Measurements from ENCODE around the gene NKIRAS2. TPM values are rescaled to one million over a fixed set of nuclear protein-coding genes. Genes with fewer than 3 reads are reported as not detected.

NKIRAS2 gene
- total and polyA plus RNA-seq, 2 of the 13 experiments (the other 11 are each of a cell fraction or from before 2014, with no cell fraction given), result 27.9 to 42.0 TPM

GRCh38 chr17:42050393-42051012, 30.6 kb downstream of the NKIRAS2 start, which contains the start of gene C17orf113 (continued):
- peak; percentile 79 for TF ChIP-seq ZNF687 (CRISPR knock-in tag; IDR thresholded peaks at IDR 0.05)
- TF ChIP-seq MXD1 (CRISPR knock-in tag; IDR thresholded peaks at IDR 0.05), result peak; percentile 45; the same call in 1 of the 2 replicates
- 0 out of 2 replicates have a peak, but pooled peaks have one; percentile 46 for TF ChIP-seq ZNF543 (CRISPR knock-in tag; IDR thresholded peaks at IDR 0.05)
- peak; percentile 32; the same call in 1 of the 2 replicates for TF ChIP-seq SAP130 (CRISPR knock-in tag; IDR thresholded peaks at IDR 0.05; ENCODE audit: low read depth)
- TF ChIP-seq THAP11 (CRISPR knock-in tag; IDR thresholded peaks at IDR 0.05), result peak; percentile 73
- no peak for TF ChIP-seq MAZ (IDR thresholded peaks at IDR 0.05; ENCODE audit: borderline replicate concordance, low read depth, low read length)
- peak; percentile 76; the same call in 1 of the 2 replicates for TF ChIP-seq MAZ (CRISPR knock-in tag; IDR thresholded peaks at IDR 0.05; ENCODE audit: low read depth)
- TF ChIP-seq SMC3 (IDR thresholded peaks at IDR 0.05; ENCODE audit: low read length), result no peak
- TF ChIP-seq, protein P1, sequence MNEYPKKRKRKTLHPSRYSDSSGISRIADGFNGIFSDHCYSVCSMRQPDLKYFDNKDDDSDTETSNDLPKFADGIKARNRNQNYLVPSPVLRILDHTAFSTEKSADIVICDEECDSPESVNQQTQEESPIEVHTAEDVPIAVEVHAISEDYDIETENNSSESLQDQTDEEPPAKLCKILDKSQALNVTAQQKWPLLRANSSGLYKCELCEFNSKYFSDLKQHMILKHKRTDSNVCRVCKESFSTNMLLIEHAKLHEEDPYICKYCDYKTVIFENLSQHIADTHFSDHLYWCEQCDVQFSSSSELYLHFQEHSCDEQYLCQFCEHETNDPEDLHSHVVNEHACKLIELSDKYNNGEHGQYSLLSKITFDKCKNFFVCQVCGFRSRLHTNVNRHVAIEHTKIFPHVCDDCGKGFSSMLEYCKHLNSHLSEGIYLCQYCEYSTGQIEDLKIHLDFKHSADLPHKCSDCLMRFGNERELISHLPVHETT (CRISPR knock-in tag; conservative IDR thresholded peaks at IDR 0.05), result peak; percentile 63; the same call in 1 of the 2 replicates
- TF ChIP-seq KMT2A (CRISPR knock-in tag; IDR thresholded peaks at IDR 0.05), result 0 out of 2 replicates have a peak, but pooled peaks have one; percentile 43
- peak; percentile 59; the same call in 1 of the 2 replicates for TF ChIP-seq MYC (CRISPR knock-in tag; IDR thresholded peaks at IDR 0.05; ENCODE audit: borderline replicate concordance)
- TF ChIP-seq ZNF430 (CRISPR knock-in tag; IDR thresholded peaks at IDR 0.05), result 0 out of 2 replicates have a peak, but pooled peaks have one; percentile 61
- TF ChIP-seq ZNF772 (CRISPR knock-in tag; IDR thresholded peaks at IDR 0.05), result peak; percentile 72; the same call in 1 of the 2 replicates
- TF ChIP-seq, protein P2, sequence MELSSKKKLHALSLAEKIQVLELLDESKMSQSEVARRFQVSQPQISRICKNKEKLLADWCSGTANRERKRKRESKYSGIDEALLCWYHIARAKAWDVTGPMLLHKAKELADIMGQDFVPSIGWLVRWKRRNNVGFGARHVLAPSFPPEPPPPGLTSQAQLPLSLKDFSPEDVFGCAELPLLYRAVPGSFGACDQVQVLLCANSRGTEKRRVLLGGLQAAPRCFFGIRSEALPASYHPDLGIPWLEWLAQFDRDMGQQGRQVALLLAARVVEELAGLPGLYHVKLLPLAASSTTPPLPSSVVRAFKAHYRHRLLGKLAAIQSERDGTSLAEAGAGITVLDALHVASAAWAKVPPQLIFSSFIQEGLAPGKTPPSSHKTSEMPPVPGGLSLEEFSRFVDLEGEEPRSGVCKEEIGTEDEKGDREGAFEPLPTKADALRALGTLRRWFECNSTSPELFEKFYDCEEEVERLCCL (CRISPR knock-in tag; IDR thresholded peaks at IDR 0.05; ENCODE audit: borderline replicate concordance), result no peak
- 0 out of 2 replicates have a peak, but pooled peaks have one; percentile 57 for TF ChIP-seq HOXA9 (CRISPR knock-in tag; IDR thresholded peaks at IDR 0.05; ENCODE audit: borderline replicate concordance)
- TF ChIP-seq GTF2F1 (IDR thresholded peaks at IDR 0.05; ENCODE audit: low read length), result no peak
- TF ChIP-seq, protein P3, sequence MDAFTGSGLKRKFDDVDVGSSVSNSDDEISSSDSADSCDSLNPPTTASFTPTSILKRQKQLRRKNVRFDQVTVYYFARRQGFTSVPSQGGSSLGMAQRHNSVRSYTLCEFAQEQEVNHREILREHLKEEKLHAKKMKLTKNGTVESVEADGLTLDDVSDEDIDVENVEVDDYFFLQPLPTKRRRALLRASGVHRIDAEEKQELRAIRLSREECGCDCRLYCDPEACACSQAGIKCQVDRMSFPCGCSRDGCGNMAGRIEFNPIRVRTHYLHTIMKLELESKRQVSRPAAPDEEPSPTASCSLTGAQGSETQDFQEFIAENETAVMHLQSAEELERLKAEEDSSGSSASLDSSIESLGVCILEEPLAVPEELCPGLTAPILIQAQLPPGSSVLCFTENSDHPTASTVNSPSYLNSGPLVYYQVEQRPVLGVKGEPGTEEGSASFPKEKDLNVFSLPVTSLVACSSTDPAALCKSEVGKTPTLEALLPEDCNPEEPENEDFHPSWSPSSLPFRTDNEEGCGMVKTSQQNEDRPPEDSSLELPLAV (CRISPR knock-in tag; conservative IDR thresholded peaks at IDR 0.05; ENCODE audit: low read depth), result no peak
- TF ChIP-seq CCDC6 (CRISPR knock-in tag; IDR thresholded peaks at IDR 0.05), result 0 out of 2 replicates have a peak, but pooled peaks have one; percentile 21
- no peak for TF ChIP-seq KLF15 (CRISPR knock-in tag; IDR thresholded peaks at IDR 0.05; ENCODE audit: borderline replicate concordance)
- TF ChIP-seq FOSL1 (CRISPR knock-in tag; IDR thresholded peaks at IDR 0.05; ENCODE audit: borderline replicate concordance), result no peak
- TF ChIP-seq DNMT1 (CRISPR knock-in tag; IDR thresholded peaks at IDR 0.05), result peak; percentile 85; the same call in 1 of the 2 replicates

All from HepG2 (cell line).